HepG2 (cell line): ENCODE data around the gene ANKRD1. TPM values are rescaled to one million over a fixed set of nuclear protein-coding genes. Genes with fewer than 3 reads are reported as not detected.
A peak's percentile ranks its signal among the peaks of the same experiment; 100 is the strongest.

ENCODE experiments used
- ATRX ChIP-seq: sonication (generic); formaldehyde crosslinking; IDR thresholded peaks from 2 replicates; pipeline ENCODE4 v1.4.0; 2020; ENCODE audit warnings: missing genetic modification reagents, borderline replicate concordance
- KLF16 ChIP-seq, 2 experiments: sonication (generic) in 1 of 2; formaldehyde crosslinking in 1 of 2; IDR thresholded peaks; 2 replicates each; pipeline versions ENCODE4 v1.6.1 to v1.8.0; 2016 to 2023; ENCODE audit warnings: missing genetic modification reagents in 2 of 2, missing compliant biosample characterization in 1 of 2
- TEAD2 ChIP-seq: sonication (generic); formaldehyde crosslinking; IDR thresholded peaks from 2 replicates; pipeline ENCODE4 v1.9.0; 2021; ENCODE audit warnings: missing genetic modification reagents
- ZIK1 ChIP-seq: sonication (generic); formaldehyde crosslinking; IDR thresholded peaks from 2 replicates; pipeline ENCODE4 v1.5.0; 2020; ENCODE audit warnings: mild to moderate bottlenecking, low read depth, missing genetic modification reagents, borderline replicate concordance
- ZNF20 ChIP-seq: sonication (generic); formaldehyde crosslinking; IDR thresholded peaks from 2 replicates; pipeline ENCODE4 v1.4.0; 2020; ENCODE audit warnings: mild to moderate bottlenecking, moderate library complexity, missing genetic modification reagents
- ZNF446 ChIP-seq: sonication (generic); formaldehyde crosslinking; IDR thresholded peaks from 2 replicates; pipeline ENCODE4 v1.5.0; 2020; ENCODE audit warnings: mild to moderate bottlenecking, missing genetic modification reagents
- ZNF589 ChIP-seq: sonication (generic); formaldehyde crosslinking; conservative IDR thresholded peaks from 2 replicates; pipeline ENCODE4 v1.8.0; 2022; ENCODE audit warnings: mild to moderate bottlenecking, moderate library complexity, missing genetic modification reagents
- ZNF780A ChIP-seq: sonication (generic); formaldehyde crosslinking; IDR thresholded peaks from 2 replicates; pipeline ENCODE4 v1.8.0; 2022; ENCODE audit warnings: mild to moderate bottlenecking, missing genetic modification reagents, moderate library complexity
- polyA plus RNA-seq, 8 experiments: library from polyadenylated mRNA; depleted of rRNA in 3 of 8; stranded (reverse) in 7 of 8; unstranded in 1 of 8; fragments of >200 nt; fragmentation: Illumina TruSeq in 4 of 8; extraction: Trizol in 4 of 8; gene quantifications; 2 replicates each; pipeline versions ENCODE4 v1.2.1 to v1.2.3, GENCODE V29; 2011 to 2016; ENCODE audit warnings: low read depth in 4 of 8, missing spikeins in 1 of 8, mixed read lengths in 1 of 8; ENCODE audit not compliant: insufficient read depth in 1 of 8
- total RNA-seq, 5 experiments: library from RNA; depleted of rRNA; stranded (reverse); fragments of >200 nt; fragmentation: Illumina TruSeq; extraction: Trizol; gene quantifications; 2 replicates each; pipeline ENCODE4 v1.2.3, GENCODE V29; 2016; ENCODE audit warnings: low read depth in 1 of 5
- TF ChIP-seq, protein P1 (sequence below): sonication (generic); formaldehyde crosslinking; IDR thresholded peaks from 2 replicates; pipeline ENCODE4; 2020; ENCODE audit warnings: missing genetic modification reagents, mild to moderate bottlenecking, borderline replicate concordance
- TF ChIP-seq, protein P2 (sequence below): sonication (generic); formaldehyde crosslinking; IDR thresholded peaks from 2 replicates; pipeline ENCODE4 v1.8.0; 2022; ENCODE audit warnings: mild to moderate bottlenecking, missing genetic modification reagents; ENCODE audit not compliant: insufficient replicate concordance
- TF ChIP-seq, protein P3 (sequence below): IDR thresholded peaks from 2 replicates; pipeline ENCODE4 v1.6.1; 2012; ENCODE audit warnings: low read length, improper control_type of control experiment
- TF ChIP-seq, protein P4 (sequence below): sonication (generic); formaldehyde crosslinking; IDR thresholded peaks from 2 replicates; pipeline ENCODE4 v1.9.0; 2021; ENCODE audit warnings: missing genetic modification reagents, borderline replicate concordance
- TF ChIP-seq, protein P5 (sequence below): IDR thresholded peaks from 2 replicates; pipeline ENCODE4 v1.6.1; 2016; ENCODE audit warnings: mild to moderate bottlenecking

The ANKRD1 gene
- total and polyA plus RNA-seq, 2 of the 13 experiments (the other 11 are each of a cell fraction or from before 2014, with no cell fraction given): 19.4 to 41.8 TPM

DNA sequence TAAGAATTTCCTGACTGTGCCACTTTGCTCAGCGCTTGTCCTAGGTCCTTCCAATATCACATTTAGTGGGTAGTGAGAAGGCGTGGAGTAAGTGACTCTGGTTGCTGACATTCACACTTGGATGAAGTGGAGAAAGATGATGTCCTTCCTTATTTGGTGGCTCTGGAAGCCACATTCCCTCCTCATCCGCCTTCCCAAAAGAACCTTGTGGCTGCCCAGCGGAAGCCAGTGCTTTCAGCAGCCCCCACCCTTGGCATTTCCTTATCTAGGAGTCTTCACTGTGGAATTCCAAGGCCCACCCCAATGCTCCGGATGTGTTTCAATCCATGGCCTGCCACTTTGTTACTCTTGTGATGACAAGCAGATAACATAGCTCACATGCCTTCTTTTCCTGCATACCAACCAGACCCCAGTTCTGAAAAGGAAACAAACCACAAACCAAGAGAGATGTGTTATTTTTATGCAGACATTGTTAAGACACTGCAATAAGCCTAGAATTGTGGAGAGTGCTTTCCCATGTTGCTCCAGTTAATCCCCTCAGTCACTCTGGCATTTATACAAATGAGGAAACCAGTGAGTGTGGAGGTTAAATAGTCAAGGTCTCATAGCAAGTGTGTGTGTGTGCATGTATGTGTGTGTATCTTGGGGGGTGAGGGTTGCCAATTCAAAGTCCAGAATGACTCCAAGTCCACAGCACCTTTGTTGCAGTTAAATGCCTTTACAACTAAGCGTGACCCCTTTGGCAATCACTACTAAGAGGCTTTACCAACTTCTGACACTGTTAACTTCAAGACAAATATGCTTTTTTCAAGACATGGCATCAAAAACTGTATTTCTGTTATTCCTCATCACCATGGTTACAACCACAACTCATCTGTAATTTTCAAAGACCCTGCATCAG, 10.3 kb upstream of the ANKRD1 start (continued):
- TF ChIP-seq, protein P1, sequence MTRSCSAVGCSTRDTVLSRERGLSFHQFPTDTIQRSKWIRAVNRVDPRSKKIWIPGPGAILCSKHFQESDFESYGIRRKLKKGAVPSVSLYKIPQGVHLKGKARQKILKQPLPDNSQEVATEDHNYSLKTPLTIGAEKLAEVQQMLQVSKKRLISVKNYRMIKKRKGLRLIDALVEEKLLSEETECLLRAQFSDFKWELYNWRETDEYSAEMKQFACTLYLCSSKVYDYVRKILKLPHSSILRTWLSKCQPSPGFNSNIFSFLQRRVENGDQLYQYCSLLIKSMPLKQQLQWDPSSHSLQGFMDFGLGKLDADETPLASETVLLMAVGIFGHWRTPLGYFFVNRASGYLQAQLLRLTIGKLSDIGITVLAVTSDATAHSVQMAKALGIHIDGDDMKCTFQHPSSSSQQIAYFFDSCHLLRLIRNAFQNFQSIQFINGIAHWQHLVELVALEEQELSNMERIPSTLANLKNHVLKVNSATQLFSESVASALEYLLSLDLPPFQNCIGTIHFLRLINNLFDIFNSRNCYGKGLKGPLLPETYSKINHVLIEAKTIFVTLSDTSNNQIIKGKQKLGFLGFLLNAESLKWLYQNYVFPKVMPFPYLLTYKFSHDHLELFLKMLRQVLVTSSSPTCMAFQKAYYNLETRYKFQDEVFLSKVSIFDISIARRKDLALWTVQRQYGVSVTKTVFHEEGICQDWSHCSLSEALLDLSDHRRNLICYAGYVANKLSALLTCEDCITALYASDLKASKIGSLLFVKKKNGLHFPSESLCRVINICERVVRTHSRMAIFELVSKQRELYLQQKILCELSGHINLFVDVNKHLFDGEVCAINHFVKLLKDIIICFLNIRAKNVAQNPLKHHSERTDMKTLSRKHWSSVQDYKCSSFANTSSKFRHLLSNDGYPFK (CRISPR knock-in tag): no peak
- TF ChIP-seq ZIK1 (CRISPR knock-in tag) (no peak), TEAD2 (CRISPR knock-in tag) (no peak), ZNF20 (CRISPR knock-in tag) (no peak), ZNF589 (no peak), ZNF780A (CRISPR knock-in tag) (no peak), ATRX (no peak), KLF16 (CRISPR knock-in tag; IDR thresholded peaks at IDR 0.05) (peak in 1 of 2 experiments; percentile 67; a peak in 1 of 4 replicates), ZNF446 (no peak)
- TF ChIP-seq, protein P2, sequence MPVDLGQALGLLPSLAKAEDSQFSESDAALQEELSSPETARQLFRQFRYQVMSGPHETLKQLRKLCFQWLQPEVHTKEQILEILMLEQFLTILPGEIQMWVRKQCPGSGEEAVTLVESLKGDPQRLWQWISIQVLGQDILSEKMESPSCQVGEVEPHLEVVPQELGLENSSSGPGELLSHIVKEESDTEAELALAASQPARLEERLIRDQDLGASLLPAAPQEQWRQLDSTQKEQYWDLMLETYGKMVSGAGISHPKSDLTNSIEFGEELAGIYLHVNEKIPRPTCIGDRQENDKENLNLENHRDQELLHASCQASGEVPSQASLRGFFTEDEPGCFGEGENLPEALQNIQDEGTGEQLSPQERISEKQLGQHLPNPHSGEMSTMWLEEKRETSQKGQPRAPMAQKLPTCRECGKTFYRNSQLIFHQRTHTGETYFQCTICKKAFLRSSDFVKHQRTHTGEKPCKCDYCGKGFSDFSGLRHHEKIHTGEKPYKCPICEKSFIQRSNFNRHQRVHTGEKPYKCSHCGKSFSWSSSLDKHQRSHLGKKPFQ (CRISPR knock-in tag): no peak
- TF ChIP-seq, protein P3, sequence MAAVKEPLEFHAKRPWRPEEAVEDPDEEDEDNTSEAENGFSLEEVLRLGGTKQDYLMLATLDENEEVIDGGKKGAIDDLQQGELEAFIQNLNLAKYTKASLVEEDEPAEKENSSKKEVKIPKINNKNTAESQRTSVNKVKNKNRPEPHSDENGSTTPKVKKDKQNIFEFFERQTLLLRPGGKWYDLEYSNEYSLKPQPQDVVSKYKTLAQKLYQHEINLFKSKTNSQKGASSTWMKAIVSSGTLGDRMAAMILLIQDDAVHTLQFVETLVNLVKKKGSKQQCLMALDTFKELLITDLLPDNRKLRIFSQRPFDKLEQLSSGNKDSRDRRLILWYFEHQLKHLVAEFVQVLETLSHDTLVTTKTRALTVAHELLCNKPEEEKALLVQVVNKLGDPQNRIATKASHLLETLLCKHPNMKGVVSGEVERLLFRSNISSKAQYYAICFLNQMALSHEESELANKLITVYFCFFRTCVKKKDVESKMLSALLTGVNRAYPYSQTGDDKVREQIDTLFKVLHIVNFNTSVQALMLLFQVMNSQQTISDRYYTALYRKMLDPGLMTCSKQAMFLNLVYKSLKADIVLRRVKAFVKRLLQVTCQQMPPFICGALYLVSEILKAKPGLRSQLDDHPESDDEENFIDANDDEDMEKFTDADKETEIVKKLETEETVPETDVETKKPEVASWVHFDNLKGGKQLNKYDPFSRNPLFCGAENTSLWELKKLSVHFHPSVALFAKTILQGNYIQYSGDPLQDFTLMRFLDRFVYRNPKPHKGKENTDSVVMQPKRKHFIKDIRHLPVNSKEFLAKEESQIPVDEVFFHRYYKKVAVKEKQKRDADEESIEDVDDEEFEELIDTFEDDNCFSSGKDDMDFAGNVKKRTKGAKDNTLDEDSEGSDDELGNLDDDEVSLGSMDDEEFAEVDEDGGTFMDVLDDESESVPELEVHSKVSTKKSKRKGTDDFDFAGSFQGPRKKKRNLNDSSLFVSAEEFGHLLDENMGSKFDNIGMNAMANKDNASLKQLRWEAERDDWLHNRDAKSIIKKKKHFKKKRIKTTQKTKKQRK: no peak
- TF ChIP-seq, protein P4, sequence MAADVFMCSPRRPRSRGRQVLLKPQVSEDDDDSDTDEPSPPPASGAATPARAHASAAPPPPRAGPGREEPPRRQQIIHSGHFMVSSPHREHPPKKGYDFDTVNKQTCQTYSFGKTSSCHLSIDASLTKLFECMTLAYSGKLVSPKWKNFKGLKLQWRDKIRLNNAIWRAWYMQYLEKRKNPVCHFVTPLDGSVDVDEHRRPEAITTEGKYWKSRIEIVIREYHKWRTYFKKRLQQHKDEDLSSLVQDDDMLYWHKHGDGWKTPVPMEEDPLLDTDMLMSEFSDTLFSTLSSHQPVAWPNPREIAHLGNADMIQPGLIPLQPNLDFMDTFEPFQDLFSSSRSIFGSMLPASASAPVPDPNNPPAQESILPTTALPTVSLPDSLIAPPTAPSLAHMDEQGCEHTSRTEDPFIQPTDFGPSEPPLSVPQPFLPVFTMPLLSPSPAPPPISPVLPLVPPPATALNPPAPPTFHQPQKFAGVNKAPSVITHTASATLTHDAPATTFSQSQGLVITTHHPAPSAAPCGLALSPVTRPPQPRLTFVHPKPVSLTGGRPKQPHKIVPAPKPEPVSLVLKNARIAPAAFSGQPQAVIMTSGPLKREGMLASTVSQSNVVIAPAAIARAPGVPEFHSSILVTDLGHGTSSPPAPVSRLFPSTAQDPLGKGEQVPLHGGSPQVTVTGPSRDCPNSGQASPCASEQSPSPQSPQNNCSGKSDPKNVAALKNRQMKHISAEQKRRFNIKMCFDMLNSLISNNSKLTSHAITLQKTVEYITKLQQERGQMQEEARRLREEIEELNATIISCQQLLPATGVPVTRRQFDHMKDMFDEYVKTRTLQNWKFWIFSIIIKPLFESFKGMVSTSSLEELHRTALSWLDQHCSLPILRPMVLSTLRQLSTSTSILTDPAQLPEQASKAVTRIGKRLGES (CRISPR knock-in tag): no peak
- TF ChIP-seq, protein P5, sequence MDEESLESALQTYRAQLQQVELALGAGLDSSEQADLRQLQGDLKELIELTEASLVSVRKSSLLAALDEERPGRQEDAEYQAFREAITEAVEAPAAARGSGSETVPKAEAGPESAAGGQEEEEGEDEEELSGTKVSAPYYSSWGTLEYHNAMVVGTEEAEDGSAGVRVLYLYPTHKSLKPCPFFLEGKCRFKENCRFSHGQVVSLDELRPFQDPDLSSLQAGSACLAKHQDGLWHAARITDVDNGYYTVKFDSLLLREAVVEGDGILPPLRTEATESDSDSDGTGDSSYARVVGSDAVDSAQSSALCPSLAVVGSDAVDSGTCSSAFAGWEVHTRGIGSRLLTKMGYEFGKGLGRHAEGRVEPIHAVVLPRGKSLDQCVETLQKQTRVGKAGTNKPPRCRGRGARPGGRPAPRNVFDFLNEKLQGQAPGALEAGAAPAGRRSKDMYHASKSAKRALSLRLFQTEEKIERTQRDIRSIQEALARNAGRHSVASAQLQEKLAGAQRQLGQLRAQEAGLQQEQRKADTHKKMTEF (CRISPR knock-in tag): peak; percentile 83
